Neural progenitor cell (in vitro differentiated cells): Measurements from ENCODE around the gene THBS4.

Experiments used
- EZH2 ChIP-seq: fragments of 200-600 bp; sonication (generic); IDR thresholded peaks from 2 replicates; pipeline ENCODE4 v1.6.1; 2017; ENCODE audit warnings: antibody characterized with exemption, mild to moderate bottlenecking, moderate library complexity
- TF ChIP-seq, protein P1 (sequence below): fragments of 200-600 bp; sonication (generic); IDR thresholded peaks from 2 replicates; pipeline ENCODE4 v1.5.1; 2017; ENCODE audit warnings: antibody characterized with exemption, mild to moderate bottlenecking

DNA sequence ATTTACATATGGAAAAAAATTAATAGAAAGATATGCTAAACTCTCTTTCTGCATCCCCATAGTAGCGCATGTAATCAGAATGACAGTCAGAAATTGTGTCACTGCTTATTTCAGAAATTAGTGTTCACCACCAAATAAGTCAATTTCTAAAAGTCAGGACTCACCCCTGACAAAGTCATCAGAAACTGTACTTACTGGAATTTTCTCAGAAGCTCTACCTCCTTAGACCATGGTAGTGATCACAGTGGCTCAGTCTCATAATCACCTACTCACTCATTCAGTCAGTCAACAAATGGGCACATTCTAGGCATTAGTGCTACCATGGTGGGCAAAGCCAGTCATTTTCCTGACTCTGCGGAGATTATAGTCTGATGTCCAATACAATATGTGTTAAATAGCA lies 22.0 kb downstream of the THBS4 start:
- TF ChIP-seq, protein P1, sequence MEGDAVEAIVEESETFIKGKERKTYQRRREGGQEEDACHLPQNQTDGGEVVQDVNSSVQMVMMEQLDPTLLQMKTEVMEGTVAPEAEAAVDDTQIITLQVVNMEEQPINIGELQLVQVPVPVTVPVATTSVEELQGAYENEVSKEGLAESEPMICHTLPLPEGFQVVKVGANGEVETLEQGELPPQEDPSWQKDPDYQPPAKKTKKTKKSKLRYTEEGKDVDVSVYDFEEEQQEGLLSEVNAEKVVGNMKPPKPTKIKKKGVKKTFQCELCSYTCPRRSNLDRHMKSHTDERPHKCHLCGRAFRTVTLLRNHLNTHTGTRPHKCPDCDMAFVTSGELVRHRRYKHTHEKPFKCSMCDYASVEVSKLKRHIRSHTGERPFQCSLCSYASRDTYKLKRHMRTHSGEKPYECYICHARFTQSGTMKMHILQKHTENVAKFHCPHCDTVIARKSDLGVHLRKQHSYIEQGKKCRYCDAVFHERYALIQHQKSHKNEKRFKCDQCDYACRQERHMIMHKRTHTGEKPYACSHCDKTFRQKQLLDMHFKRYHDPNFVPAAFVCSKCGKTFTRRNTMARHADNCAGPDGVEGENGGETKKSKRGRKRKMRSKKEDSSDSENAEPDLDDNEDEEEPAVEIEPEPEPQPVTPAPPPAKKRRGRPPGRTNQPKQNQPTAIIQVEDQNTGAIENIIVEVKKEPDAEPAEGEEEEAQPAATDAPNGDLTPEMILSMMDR, result no peak
- no peak for TF ChIP-seq EZH2
